HG03565 (cell line): Measurements from ENCODE around the gene WNT3A.

Experiments used
- ATAC-seq: cut with Tn5 transposase; IDR thresholded peaks from one replicate; pipeline ENCODE4 v1.9.1; 2021; ENCODE audit warnings: mild to moderate bottlenecking, moderate library complexity; ENCODE audit not compliant: unreplicated experiment

The WNT3A gene

DNA sequence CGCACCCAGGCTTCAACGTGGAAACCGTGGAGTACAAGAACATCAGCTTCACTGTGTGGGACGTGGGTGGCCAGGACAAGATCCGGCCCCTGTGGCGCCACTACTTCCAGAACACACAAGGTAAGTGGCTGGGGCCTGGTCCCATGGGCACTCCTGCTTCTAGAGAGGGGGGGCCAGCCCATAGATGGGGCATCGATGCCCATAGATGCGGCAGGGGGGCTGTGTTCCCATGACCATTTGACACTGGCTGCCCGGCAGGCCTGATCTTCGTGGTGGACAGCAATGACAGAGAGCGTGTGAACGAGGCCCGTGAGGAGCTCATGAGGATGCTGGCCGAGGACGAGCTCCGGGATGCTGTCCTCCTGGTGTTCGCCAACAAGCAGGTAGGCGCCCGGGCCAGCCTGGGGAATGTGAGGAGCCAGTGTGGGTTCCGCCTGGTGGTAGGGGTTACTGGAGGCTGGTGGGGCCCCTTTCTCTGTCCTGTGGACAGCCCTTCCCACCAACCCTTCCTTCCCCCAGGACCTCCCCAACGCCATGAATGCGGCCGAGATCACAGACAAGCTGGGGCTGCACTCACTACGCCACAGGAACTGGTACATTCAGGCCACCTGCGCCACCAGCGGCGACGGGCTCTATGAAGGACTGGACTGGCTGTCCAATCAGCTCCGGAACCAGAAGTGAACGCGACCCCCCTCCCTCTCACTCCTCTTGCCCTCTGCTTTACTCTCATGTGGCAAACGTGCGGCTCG, 90.7 kb downstream of the WNT3A start:
- ATAC-seq: no peak

DNA sequence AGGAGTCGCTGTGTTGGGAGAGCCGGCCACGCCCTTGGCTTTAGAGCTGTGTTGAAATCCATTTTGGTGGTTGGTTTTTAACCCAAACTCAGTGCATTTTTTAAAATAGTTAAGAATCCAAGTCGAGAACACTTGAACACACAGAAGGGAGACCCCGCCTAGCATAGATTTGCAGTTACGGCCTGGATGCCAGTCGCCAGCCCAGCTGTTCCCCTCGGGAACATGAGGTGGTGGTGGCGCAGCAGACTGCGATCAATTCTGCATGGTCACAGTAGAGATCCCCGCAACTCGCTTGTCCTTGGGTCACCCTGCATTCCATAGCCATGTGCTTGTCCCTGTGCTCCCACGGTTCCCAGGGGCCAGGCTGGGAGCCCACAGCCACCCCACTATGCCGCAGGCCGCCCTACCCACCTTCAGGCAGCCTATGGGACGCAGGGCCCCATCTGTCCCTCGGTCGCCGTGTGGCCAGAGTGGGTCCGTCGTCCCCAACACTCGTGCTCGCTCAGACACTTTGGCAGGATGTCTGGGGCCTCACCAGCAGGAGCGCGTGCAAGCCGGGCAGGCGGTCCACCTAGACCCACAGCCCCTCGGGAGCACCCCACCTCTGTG, 91.6 kb downstream of the WNT3A start:
- ATAC-seq: no peak

DNA sequence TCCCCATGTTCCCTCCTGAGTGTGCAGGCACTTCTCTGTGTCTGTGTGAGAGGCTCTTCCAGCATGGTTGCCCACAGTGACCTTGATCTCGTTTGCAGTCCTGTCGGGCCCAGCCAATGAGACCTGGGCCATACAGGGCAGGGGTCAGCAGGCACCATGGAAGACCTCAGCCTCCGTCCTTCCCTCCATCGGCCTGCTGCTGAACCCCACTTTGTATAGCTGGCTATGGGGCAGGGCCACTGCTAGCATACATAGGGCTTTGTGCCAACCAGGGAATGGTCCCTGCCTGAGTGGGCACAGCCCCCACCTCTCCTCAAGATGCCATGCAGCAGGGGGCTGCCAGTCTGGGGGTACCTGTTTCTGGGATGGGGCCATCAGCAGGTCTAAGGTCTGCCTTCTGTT, 92.5 kb downstream of the WNT3A start:
- no peak for ATAC-seq

DNA sequence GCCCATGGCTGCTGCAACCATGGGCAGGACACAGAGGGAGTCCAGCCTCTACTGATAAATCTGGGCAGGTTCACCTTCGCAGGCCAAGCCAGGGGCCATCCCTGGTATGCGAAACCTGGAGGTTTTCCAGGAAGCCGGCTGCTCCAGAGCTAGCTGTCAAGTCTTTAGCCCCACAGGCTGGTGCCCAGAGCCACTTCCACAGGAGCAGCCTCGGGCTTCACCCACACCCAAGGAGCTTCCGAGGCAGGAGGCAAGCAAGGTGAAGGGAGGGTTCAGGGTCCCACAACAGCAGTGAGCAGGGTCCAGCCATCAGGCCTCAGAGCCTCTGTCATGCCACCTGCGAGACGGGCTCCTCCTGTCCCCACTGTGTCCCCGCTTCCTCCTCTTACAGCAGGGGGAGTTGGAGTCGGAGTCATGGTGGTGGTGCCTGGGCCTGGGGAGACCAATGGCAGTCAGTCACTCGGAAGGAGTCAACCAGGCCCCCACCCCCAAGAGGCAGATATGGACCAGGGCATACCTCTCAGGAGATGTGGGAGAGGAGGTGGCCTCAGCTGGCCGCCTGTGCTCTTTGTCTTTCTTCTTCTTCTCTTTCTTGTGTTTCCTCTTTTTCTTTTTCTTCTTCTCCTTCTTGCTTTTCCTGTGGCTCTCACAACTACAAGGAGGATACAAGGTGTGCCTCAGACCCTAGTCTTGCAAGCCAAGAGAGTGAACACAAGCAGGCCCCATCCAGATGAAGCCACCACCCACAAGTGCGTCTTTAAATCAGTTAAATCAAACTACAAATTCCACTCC, 94.2 kb downstream of the WNT3A start:
- no peak for ATAC-seq

- ATAC-seq: no peak
Observed at GRCh38 chr1:228101614-228101993, 94.8 kb downstream of the WNT3A start.

- ATAC-seq: no peak
Observed at GRCh38 chr1:228101994-228102790, 95.4 kb downstream of the WNT3A start.

DNA sequence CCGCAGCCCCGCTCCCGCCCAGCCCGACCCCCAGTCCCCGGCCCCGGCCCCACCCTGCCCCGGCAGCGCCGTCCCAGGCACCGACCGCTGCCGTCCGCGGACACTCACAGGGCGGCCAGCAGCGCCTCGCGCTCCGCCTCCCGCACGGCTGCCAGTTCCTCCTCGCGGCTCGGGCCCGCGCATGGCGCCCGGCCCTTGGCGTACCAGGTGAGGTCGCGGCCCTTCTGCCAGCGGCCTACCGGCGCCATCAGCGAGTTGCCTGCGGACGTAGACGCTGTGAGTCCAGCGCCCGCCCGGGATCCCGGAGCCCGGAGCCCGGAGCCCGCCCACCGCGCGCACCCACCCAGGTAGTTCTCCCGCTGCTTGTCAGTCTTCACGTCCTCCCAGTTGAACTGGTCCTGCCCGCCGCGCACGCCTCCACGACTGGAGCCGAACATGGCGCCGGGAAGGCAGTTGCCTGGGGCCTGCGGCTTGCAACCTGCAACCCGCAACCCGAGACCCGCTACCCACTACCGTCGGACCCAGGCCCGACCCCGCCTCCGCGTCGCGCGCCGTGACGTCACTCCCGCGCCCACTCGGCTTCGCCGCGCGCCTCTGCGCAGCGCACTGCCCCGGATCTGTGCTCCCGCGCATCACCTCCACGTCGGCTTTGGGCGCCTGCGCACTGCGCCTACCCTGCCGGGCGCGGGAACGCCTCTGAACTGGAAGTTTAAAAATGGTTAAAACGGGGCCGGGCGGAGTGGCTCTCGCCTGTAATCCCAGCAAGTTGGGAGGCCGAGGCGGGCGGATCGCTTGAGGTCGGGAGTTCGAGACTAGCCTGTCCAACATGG, 96.2 kb downstream of the WNT3A start, which contains the start of gene C1orf35:
C1orf35 (minus strand) TSS at position 535 of the 830 bp plus-strand sequence; CDS start at position 437, 98 bp downstream.
- peak; percentile 73 for ATAC-seq

DNA sequence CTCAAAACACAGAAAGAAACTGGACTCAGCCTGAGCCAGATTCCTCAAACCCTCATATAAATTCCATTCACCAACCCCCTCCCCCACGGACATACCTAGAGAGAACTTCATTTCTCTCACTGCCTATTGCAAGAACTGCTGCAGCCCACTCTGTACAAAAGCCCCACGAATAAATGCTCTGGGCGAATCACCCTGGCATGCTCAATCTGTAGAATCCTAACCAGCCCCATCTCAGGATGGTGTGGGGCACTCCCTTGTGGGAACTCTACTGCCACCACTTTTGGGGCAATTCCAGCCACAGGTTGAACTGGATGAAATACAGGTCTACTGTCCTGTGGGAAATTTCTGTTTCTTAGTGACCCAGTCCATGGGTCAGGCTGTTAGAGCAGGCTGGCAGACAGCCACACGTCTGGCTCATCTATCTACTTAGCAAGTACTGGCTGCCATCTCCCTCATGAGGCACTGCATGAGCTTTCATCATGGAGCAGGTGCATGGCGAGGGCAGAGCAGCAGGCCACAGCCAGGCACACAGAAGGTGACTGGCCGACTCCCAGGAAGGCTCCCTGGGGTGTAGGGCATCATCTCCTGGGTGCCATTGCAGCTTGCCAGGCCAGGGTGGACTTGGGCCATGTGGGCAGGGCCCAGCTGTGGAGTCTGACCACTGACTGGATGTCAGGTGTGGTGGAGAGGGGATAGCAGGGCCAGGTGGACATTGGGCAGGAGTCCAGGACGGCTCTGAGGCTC, 97.9 kb downstream of the WNT3A start:
- no peak for ATAC-seq

GRCh38 chr1:228105270-228105995, 98.6 kb downstream of the WNT3A start:
- ATAC-seq: no peak

- ATAC-seq: no peak
Observed at GRCh38 chr1:228105996-228106799, 99.4 kb downstream of the WNT3A start.

DNA sequence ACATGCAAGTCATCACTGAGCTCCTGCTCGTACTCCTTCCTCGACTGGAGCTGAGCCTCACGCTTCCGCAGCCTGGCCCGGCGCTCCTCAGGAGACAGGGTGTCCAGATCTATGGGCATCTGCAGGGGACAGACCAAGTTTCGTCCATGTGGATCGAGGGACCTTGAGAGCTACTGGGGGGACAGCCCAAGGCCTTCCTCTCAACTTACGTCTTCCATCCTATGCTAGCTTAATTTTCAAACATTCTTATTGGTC, 99.9 kb downstream of the WNT3A start:
- no peak for ATAC-seq

GRCh38 chr1:228107636-228108035, 100.8 kb downstream of the WNT3A start:
- no peak for ATAC-seq

DNA sequence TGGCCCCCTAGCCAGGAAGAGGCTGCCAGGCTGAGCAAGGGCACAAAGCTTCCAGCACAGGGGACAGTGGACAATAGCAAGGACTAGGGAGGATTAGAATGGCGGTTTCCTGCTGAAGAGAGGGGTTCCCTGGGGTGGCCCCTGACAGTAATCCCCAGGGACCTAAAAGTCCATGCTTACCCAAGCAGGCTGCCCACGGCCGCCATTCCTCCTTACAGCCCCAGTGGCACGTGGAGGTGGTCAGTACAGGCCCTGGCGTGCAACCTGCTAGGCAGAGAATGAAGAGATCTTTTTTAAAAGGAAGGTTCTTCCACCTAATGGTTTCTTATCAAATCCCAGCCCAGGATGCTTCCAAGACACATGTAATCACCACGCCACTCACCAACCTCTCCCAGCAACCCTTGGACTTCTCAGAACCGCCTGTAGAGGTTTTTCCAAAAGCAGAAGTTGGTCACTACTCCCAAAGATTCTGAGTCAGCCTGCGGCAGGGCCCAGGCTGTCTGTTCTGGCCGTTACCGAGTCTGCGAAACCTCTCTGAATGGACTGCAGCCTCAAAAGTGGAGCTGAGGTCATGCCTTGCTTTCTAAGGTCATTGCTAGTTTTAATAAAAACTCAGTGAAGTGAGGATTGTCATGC, 101.4 kb downstream of the WNT3A start:
- ATAC-seq: no peak

DNA sequence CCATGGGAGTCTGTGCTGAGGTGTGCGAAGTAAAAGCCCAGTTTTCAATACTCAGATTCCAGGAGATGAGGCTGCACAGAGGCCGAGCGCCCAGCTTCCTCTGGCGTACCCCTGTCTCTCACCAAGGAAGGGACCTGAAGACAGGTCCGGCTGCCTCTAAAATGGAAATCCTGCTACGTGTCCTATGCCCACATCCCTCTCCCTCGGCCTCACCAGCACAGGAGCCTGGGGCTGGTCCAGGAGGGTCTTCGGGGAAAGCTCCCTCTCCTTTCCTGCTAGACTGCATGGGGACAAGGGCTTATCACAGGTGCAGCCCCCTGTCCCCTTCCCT, 101.9 kb downstream of the WNT3A start:
- no peak for ATAC-seq

DNA sequence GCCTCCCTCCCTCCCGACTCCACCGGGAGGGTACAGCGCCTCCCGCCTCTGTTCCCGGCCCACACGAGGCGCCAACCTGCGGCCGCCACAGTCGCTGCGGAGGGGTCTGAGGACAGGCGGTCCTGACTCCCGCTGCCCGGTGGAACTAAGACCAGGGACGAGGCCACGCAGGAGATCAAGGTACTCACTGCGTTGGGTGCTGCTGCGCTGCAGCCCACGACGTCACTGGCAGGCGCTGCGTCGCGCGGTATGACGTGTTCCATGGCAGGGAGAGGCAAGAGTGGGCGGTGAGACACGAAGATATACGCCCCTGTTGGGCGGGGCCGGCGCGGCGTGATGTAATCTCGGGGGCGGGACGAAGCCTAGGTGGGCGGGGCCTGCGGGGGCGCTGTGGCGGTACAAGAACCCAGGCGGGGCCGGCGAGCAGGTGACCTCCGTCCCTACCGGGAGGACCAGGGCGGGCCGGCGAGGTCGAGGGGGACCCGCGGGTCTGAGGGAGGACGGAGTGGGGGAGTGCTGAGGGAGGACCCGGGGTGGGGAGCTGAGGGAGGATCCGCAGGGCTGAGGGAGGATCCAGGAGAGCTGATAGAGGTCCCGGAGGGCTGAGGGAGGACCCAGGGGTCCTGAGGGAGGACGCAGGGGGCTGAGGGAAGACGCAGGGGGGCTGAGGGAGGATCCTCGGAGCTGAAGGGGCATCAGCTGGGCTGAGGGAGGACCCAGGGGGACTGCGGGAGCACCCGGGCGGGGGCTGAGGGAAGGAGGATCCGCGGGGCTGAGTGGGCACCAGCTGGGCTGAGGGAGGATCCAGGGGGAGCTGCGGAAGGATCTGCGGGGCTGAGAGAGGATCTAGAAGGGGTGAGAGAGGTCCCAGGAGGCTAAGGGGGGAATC, 102.5 kb downstream of the WNT3A start, which contains the start of gene MRPL55:
MRPL55 (minus strand) TSS at position 227 of the 889 bp plus-strand sequence. CDS start 1,039 bp downstream, outside the sequence.
- peak; percentile 92 for ATAC-seq

GRCh38 chr1:228109962-228110488, 103.2 kb downstream of the WNT3A start:
- ATAC-seq: no peak
